Trophoblast cell (in vitro differentiated cells and primary cell): ENCODE results near the gene HOXB7.
A peak's percentile ranks its signal among the peaks of the same experiment; 100 is the strongest.

ENCODE experiments used
- DNase-seq, 2 donors: peaks; one replicate each; pipeline ENCODE4 v3.0.0-alpha.2; 2016
- H2AFZ ChIP-seq: 2 replicates; pipeline ENCODE4 v1.6.1; 2013; ENCODE audit warnings: low read length, moderate library complexity, mild to moderate bottlenecking; ENCODE audit not compliant: insufficient read depth, poor library complexity
- H2AK5ac ChIP-seq: 2 replicates; pipeline ENCODE4 v1.6.1; 2013; ENCODE audit warnings: mild to moderate bottlenecking, low read length
- H2BK120ac ChIP-seq: 2 replicates; pipeline ENCODE4 v1.6.1; 2013; ENCODE audit warnings: low read length, mild to moderate bottlenecking, moderate library complexity; ENCODE audit not compliant: insufficient read depth, poor library complexity
- H2BK12ac ChIP-seq: 2 replicates; pipeline ENCODE4 v1.6.1; 2013; ENCODE audit warnings: mild to moderate bottlenecking, low read length, moderate library complexity
- H2BK5ac ChIP-seq: 2 replicates; pipeline ENCODE4 v1.6.1; 2013; ENCODE audit warnings: low read length, low read depth, moderate library complexity, mild to moderate bottlenecking; ENCODE audit not compliant: poor library complexity
- H3K14ac ChIP-seq: 2 replicates; pipeline ENCODE4 v1.6.1; 2013; ENCODE audit warnings: mild to moderate bottlenecking, low read length
- H3K18ac ChIP-seq: 2 replicates; pipeline ENCODE4 v1.6.1; 2013; ENCODE audit warnings: mild to moderate bottlenecking, low read length
- H3K23ac ChIP-seq: 2 replicates; pipeline ENCODE4 v1.6.1; 2013; ENCODE audit warnings: low read length
- H3K27ac ChIP-seq: 2 replicates; pipeline ENCODE4 v1.5.1; 2013; ENCODE audit warnings: low read depth, mild to moderate bottlenecking, inconsistent platforms, low read length, moderate library complexity
- H3K27me3 ChIP-seq: 2 replicates; pipeline ENCODE4 v1.6.1; 2013; ENCODE audit warnings: inconsistent platforms, mild to moderate bottlenecking, low read length, moderate library complexity; ENCODE audit not compliant: insufficient read depth
- H3K36me3 ChIP-seq, 2 experiments: 1 replicate in 1 of 2; 2 replicates in 1 of 2; pipeline ENCODE4 v1.6.1; 2013; ENCODE audit warnings: low read length in 2 of 2, mild to moderate bottlenecking in 2 of 2, moderate library complexity in 1 of 2; ENCODE audit not compliant: insufficient read depth in 2 of 2, control insufficient read depth in 1 of 2
- H3K4ac ChIP-seq: 2 replicates; pipeline ENCODE4 v1.6.1; 2013; ENCODE audit warnings: low read depth, mild to moderate bottlenecking, low read length, moderate library complexity
- H3K4me1 ChIP-seq, 2 experiments: 1 replicate in 1 of 2; 2 replicates in 1 of 2; pipeline ENCODE4 v1.6.1; 2013; ENCODE audit warnings: low read length in 2 of 2, mild to moderate bottlenecking in 2 of 2, moderate library complexity in 1 of 2; ENCODE audit not compliant: insufficient read depth in 2 of 2, control insufficient read depth in 1 of 2
- H3K4me2 ChIP-seq: 2 replicates; pipeline ENCODE4 v1.6.1; 2013; ENCODE audit warnings: inconsistent platforms, mild to moderate bottlenecking, low read length, moderate library complexity
- H3K4me3 ChIP-seq: 2 replicates; pipeline ENCODE4 v1.5.1; 2013; ENCODE audit warnings: mild to moderate bottlenecking, low read depth, low read length, inconsistent platforms
- H3K79me1 ChIP-seq: one replicate; pipeline ENCODE4 v1.6.1; 2013; ENCODE audit warnings: low read length
- H3K79me2 ChIP-seq: 2 replicates; pipeline ENCODE4 v1.6.1; 2013; ENCODE audit warnings: low read length, mild to moderate bottlenecking; ENCODE audit not compliant: control insufficient read depth, insufficient read depth, poor library complexity
- H3K9ac ChIP-seq: 2 replicates; pipeline ENCODE4 v1.6.1; 2013; ENCODE audit warnings: mild to moderate bottlenecking, low read length
- H3K9me3 ChIP-seq: 2 replicates; pipeline ENCODE4 v1.6.1; 2013; ENCODE audit warnings: low read depth, mild to moderate bottlenecking, control low read depth, inconsistent platforms, low read length; ENCODE audit not compliant: insufficient read depth
- H4K12ac ChIP-seq: 2 replicates; pipeline ENCODE4 v1.6.1; 2013; ENCODE audit warnings: low read depth, mild to moderate bottlenecking, low read length, moderate library complexity
- H4K8ac ChIP-seq: 2 replicates; pipeline ENCODE4 v1.6.1; 2013; ENCODE audit warnings: low read depth, mild to moderate bottlenecking, low read length, moderate library complexity
- H4K91ac ChIP-seq: one replicate; pipeline ENCODE4 v1.6.1; 2013; ENCODE audit warnings: low read depth, mild to moderate bottlenecking, low read length, moderate library complexity
- WGBS: extraction: QIAGEN DNeasy Blood & Tissue Kit; methylation state at CpG from one replicate; pipeline ENCODE4 v1.1.7; 2013; ENCODE audit warnings: missing lambda C conversion rate; ENCODE audit not compliant: insufficient read length, insufficient coverage; ENCODE audit errors: extremely low coverage; 5-methylcytosine and 5-hydroxymethylcytosine counted together

The HOXB7 gene

DNA sequence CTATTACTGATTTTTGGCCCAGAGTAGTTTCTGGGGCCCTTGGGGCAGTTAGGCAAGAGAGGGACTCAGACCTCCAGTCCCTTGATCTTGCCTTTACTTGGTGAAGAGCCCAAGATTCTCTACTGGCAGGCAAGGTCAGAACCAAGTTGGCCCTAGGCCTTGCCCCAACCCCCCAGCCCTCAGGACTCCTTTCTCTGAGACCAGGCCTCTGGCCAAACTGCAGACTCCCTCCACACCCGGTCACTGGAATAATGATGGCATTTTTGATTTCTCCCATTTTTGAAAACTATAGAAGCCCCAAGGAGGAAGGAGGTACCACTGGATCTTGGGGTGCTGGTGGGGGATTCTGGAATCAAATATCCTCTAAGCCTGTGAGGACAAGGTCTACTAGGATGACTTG is 33.3 kb upstream of the HOXB7 start:
- DNase-seq: no peak
- H2BK120ac ChIP-seq: no peak overlapping the region
- no peak overlapping the region for H3K23ac ChIP-seq
- no peaks in the 10 kb centered on the region for H3K79me2 ChIP-seq
- peaks cover 3% of the 10 kb centered on the region for H3K79me1 ChIP-seq
- H3K4ac ChIP-seq: no peak overlapping the region
- no peak overlapping the region for H3K9ac ChIP-seq
- no peak overlapping the region for H2AK5ac ChIP-seq
- peaks cover 9 to 16% of the 10 kb centered on the region in 2 experiments for H3K4me1 ChIP-seq
- H3K4me2 ChIP-seq: peak overlapping the region; percentile 21
- no peak overlapping the region for H3K27ac ChIP-seq
- no peak overlapping the region for H4K8ac ChIP-seq
- H3K14ac ChIP-seq: no peak overlapping the region
- WGBS: no CpG with 5 or more reads among the region's 1 CpG
- H4K91ac ChIP-seq: no peak overlapping the region
- H4K12ac ChIP-seq: no peak overlapping the region
- no peak overlapping the region for H3K4me3 ChIP-seq
- H3K18ac ChIP-seq: no peak overlapping the region
- H3K9me3 ChIP-seq: peaks cover 17% of the 10 kb centered on the region
- no peak overlapping the region for H2AFZ ChIP-seq
- no peak overlapping the region for H2BK12ac ChIP-seq
- H3K36me3 ChIP-seq: no peaks in the 10 kb centered on the region
- no peak overlapping the region for H2BK5ac ChIP-seq
- H3K27me3 ChIP-seq: peaks cover 77% of the 10 kb centered on the region

DNA sequence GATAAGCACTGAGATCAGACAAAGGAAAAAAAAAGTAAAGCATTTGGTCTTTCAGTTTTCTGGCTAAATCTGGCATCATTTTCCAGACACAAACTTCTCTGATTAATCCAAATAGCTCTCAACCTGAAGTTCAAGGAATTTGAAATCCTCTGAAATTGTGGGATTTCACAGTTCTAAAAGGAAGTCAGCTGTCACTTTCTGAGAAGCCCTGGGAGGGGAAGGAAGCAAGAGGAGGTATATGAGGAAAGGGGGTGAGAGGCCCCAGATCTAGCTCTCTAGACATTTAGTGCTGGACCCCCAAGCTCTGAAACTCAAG is 32.8 kb upstream of the HOXB7 start:
- no peak for DNase-seq

DNA sequence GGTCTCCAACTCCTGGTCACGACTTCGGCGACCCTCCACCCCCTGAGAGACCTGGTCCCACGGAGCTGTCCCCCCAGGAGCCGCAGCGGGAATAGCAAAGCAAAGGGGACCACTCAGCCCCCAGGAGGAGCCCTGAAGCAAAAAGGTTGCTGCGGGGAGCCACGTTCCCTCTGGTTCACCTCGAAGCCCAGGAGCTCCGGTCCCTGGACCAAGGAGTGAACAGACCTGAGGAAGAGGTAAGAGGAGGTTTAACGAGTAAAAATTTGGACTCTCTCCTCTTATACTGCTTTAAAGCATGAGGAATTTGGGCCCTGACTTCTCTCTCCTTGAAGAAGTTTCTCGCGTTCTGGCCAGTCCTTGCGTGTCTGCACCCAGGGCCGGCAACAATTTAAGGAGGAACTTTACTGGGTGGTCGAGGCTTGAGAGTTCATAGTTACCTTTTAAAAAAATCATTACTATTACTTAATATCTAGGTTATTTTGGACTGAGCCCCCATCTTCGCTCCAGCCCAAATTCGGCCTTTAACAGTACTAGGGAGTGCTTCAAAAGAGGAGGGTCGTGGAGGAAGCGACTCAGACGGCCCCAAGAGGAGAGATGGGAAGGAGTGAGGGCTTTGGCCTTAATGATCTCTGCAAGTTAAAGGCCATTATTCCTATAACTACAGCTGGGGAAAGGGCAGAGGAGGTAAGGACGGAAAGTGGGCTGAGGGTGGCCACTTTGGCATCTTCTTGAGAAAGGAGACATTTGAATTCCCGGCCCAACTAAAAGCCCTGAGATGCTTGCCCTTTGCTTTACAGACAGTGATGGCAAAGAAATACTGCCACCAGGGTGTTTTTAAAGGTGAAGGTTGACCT is 32.3 kb upstream of the HOXB7 start:
- Histone ChIP-seq H3K79me2 (no peaks in the 10 kb centered on the region), H3K4ac (no peak overlapping the region), H4K91ac (no peak overlapping the region), H2BK12ac (peak overlapping the region; percentile 15), H3K4me2 (peak overlapping the region; percentile 32), H2AFZ (no peak overlapping the region), H3K36me3 (no peaks in the 10 kb centered on the region), H3K9ac (no peak overlapping the region), H4K8ac (no peak overlapping the region), H3K14ac (no peak overlapping the region), H2AK5ac (no peak overlapping the region), H3K27me3 (peaks cover 84% of the 10 kb centered on the region), H4K12ac (no peak overlapping the region), H3K4me1 (peaks cover 9 to 16% of the 10 kb centered on the region in 2 experiments), H3K23ac (no peak overlapping the region), H3K9me3 (peaks cover 17% of the 10 kb centered on the region), H3K18ac (no peak overlapping the region), H3K4me3 (peak overlapping the region; percentile 64), H2BK5ac (no peak overlapping the region), H3K79me1 (peaks cover 3% of the 10 kb centered on the region), H2BK120ac (no peak overlapping the region), H3K27ac (no peak overlapping the region)
- DNase-seq: no peak
- no CpG with 5 or more reads among the region's 23 CpGs for WGBS

More for the DNA sequence above, 32.8 kb upstream of the HOXB7 start:
- no peak overlapping the region for H2BK120ac ChIP-seq
- no peak overlapping the region for H3K9ac ChIP-seq
- no peak overlapping the region for H4K8ac ChIP-seq
- no peak overlapping the region for H4K91ac ChIP-seq
- no peak overlapping the region for H2AFZ ChIP-seq
- H3K23ac ChIP-seq: no peak overlapping the region
- no peak overlapping the region for H4K12ac ChIP-seq
- H3K79me2 ChIP-seq: no peaks in the 10 kb centered on the region
- H3K79me1 ChIP-seq: peaks cover 3% of the 10 kb centered on the region
- no peak overlapping the region for H3K4me3 ChIP-seq
- no peak overlapping the region for H2BK12ac ChIP-seq
- peaks cover 82% of the 10 kb centered on the region for H3K27me3 ChIP-seq
- H3K4me1 ChIP-seq: peaks cover 9 to 16% of the 10 kb centered on the region in 2 experiments
- no peak overlapping the region for H2BK5ac ChIP-seq
- H2AK5ac ChIP-seq: no peak overlapping the region
- peaks cover 17% of the 10 kb centered on the region for H3K9me3 ChIP-seq
- H3K4me2 ChIP-seq: no peak overlapping the region
- H3K14ac ChIP-seq: no peak overlapping the region
- no peak overlapping the region for H3K4ac ChIP-seq
- no peaks in the 10 kb centered on the region for H3K36me3 ChIP-seq
- no peak overlapping the region for H3K18ac ChIP-seq
- no peak overlapping the region for H3K27ac ChIP-seq

DNA sequence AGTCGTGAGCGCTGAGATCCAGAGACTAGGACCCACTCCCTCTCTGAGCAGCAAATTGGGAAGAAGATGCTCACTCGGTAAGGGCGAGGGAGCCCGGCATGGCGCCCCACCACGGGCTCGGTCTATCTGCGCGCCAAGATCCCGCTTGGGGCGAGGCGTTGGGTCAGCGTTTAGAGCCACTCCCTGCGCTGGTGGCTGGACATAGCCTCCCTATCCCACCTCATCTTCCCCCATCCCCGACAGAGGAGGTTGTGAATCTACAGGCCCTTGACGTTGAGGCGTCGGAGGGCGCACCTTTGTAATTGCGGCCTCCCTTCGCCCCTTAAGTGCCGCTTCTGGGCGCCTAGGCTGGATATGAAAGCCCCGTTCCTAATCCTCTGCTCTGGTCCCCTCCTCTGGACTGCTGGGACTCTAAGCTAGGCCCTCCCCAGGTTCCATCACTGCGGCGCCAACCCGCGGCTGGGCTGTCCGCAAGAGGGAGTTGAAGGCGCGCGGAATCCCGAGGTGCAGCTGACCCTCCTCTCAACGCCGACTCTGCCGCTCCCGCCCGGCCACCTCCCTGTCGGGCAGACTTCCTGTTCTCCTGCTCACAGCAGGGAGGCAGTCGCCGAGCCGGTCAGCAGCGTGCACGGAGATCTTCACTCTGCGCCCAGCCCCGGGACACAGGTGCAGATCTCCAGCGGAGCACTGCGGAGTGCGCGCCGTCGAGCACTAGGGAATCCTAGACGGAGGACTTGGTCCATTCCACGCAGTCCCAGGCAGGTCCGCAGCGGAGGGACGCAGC is 31.4 kb upstream of the HOXB7 start:
- no CpG with 5 or more reads among the region's 58 CpGs for WGBS
- H2AFZ ChIP-seq: no peak overlapping the region
- H3K36me3 ChIP-seq: no peaks in the 10 kb centered on the region
- no peak overlapping the region for H2BK120ac ChIP-seq
- H2BK12ac ChIP-seq: peak overlapping the region; percentile 15
- no peak overlapping the region for H3K4ac ChIP-seq
- no peak overlapping the region for H3K18ac ChIP-seq
- no peak overlapping the region for H2BK5ac ChIP-seq
- no peak overlapping the region for H4K12ac ChIP-seq
- peaks cover 2% of the 10 kb centered on the region for H3K79me1 ChIP-seq
- H4K91ac ChIP-seq: no peak overlapping the region
- peaks cover 86% of the 10 kb centered on the region for H3K27me3 ChIP-seq
- peak overlapping the region; percentile 64 for H3K4me3 ChIP-seq
- no peak overlapping the region for H3K23ac ChIP-seq
- H3K9ac ChIP-seq: no peak overlapping the region
- no peaks in the 10 kb centered on the region for H3K79me2 ChIP-seq
- H3K4me1 ChIP-seq: peaks cover 9 to 16% of the 10 kb centered on the region in 2 experiments
- H2AK5ac ChIP-seq: no peak overlapping the region
- H3K14ac ChIP-seq: no peak overlapping the region
- H3K27ac ChIP-seq: no peak overlapping the region
- peak overlapping the region; percentile 19 for H3K4me2 ChIP-seq
- peaks cover 15% of the 10 kb centered on the region for H3K9me3 ChIP-seq
- H4K8ac ChIP-seq: no peak overlapping the region
- no peak for DNase-seq
